Measurements from ENCODE around the gene PPP3R1.

GRCh38 chr2:68236103-68236734 is 16.1 kb downstream of the PPP3R1 start:
- TF ChIP-seq POLR2AphosphoS5 (IDR thresholded peaks at IDR 0.05; ENCODE audit: low read depth, low read length) = no peak
- no peak for TF ChIP-seq POLR2A (IDR thresholded peaks at IDR 0.05; ENCODE audit: low read depth, low read length)
- no peak for TF ChIP-seq TAF1 (IDR thresholded peaks at IDR 0.05; ENCODE audit: borderline replicate concordance, low read depth, low read length)

Data from GM12892 (cell line).